Spleen (tissue), 11 donors: Measurements from ENCODE around the gene LCN2. TPM values are rescaled to one million over a fixed set of nuclear protein-coding genes. Genes with fewer than 3 reads are reported as not detected.

Experiments
- DNase-seq: peaks from one replicate; pipeline ENCODE4 v3.0.0-alpha.2; 2020
- H3K27ac ChIP-seq, 8 donors: fragments of 200-600 bp; sonication (generic) in 7 of 8; 1 replicate in 4 of 8; 2 replicates in 4 of 8; pipeline versions ENCODE4 v1.5.0 to v1.8.0; 2016 to 2021; ENCODE audit warnings: inconsistent platforms in 4 of 8, mild to moderate bottlenecking in 4 of 8, moderate library complexity in 1 of 8
- H3K27me3 ChIP-seq, 7 donors: fragments of 200-600 bp; sonication (generic) in 6 of 7; replicated peaks in 1 of 7; 1 replicate in 4 of 7; 2 replicates in 3 of 7; pipeline versions ENCODE4 v1.5.0 to v1.8.0; 2016 to 2021; ENCODE audit warnings: inconsistent platforms in 3 of 7, mild to moderate bottlenecking in 1 of 7
- H3K36me3 ChIP-seq, 6 donors: fragments of 200-600 bp; sonication (generic) in 5 of 6; 1 replicate in 4 of 6; 2 replicates in 2 of 6; pipeline versions ENCODE4 v1.5.0 to v1.8.0; 2016 to 2021; ENCODE audit warnings: inconsistent platforms in 2 of 6
- H3K4me1 ChIP-seq, 6 donors: fragments of 200-600 bp; sonication (generic) in 5 of 6; 1 replicate in 3 of 6; 2 replicates in 3 of 6; pipeline versions ENCODE4 v1.5.0 to v1.8.0; 2016 to 2021; ENCODE audit warnings: inconsistent platforms in 3 of 6
- H3K4me3 ChIP-seq, 8 donors: fragments of 200-600 bp; sonication (generic) in 7 of 8; 1 replicate in 4 of 8; 2 replicates in 4 of 8; pipeline versions ENCODE4 v1.5.0 to v1.8.0; 2016 to 2021; ENCODE audit warnings: inconsistent platforms in 4 of 8, mild to moderate bottlenecking in 4 of 8, moderate library complexity in 2 of 8
- H3K9me3 ChIP-seq, 8 donors: fragments of 200-600 bp; sonication (generic) in 7 of 8; 1 replicate in 4 of 8; 2 replicates in 4 of 8; pipeline versions ENCODE4 v1.5.0 to v1.8.0; 2016 to 2021; ENCODE audit warnings: inconsistent platforms in 4 of 8
- CTCF ChIP-seq, 11 experiments: fragments of 200-600 bp in 7 of 11; fragments of 450-650 bp in 4 of 11; sonication (generic) in 4 of 11; IDR thresholded peaks in 8 of 11; conservative IDR thresholded peaks in 3 of 11; 1 replicate in 7 of 11; 2 replicates in 4 of 11; pipeline versions ENCODE4 v1.4.0 to v1.8.0; 2016 to 2021; ENCODE audit warnings: antibody characterized with exemption in 11 of 11, inconsistent platforms in 4 of 11, mild to moderate bottlenecking in 1 of 11
- POLR2A ChIP-seq, 3 donors: fragments of 450-650 bp; IDR thresholded peaks; one replicate each; pipeline ENCODE4 v1.5.1; 2017; ENCODE audit warnings: antibody characterized with exemption in 3 of 3, mild to moderate bottlenecking in 1 of 3
- POLR2AphosphoS5 ChIP-seq, 3 donors: sonication (generic); formaldehyde crosslinking; IDR thresholded peaks; one replicate each; pipeline ENCODE4 v1.5.1; 2017; ENCODE audit warnings: antibody characterized with exemption in 3 of 3
- WGBS, 5 donors: extraction: QIAGEN DNeasy Blood & Tissue Kit in 3 of 5; methylation state at CpG; one replicate each; pipeline versions ENCODE4 v1.1.5 to v1.1.7; 2013 to 2018; 5-methylcytosine and 5-hydroxymethylcytosine counted together
- intact Hi-C: fragments of 100-400 bp; cut with DNase I; formaldehyde crosslinking; loops from one replicate; pipeline ENCODE4 v1.15.0; 2023; ENCODE audit warnings: low total_unique reads
- polyA plus RNA-seq, 3 donors: library from polyadenylated mRNA; stranded (reverse); fragments of 200-250 nt; gene quantifications; one replicate each; pipeline ENCODE4 v1.2.1, GENCODE V29; 2013
- total RNA-seq, 7 donors: library from RNA; depleted of rRNA in 3 of 7; stranded (reverse); fragments of >200 nt in 3 of 7; fragmentation: NEBNext Ultra II Directional in 4 of 7; extraction: Animal tissue kit (Norgen Biotek cat#: 25700) in 4 of 7; gene quantifications; one replicate each; pipeline versions ENCODE4 v1.1.0 to v1.2.1, GENCODE V29; 2016 to 2021
- donor health status: healthy with polysubstance abuse.
- donor health status: DM: no; HTN: no; CAD: no; lungs with moderate emphysema.
- donor health status: DM: no; HTN: no; CAD: no.
- donor health status: Bipolar disorder and iron deficiency.
- donor health status: healthy.
- donor health status: DM: no; HTN: no; CAD: no.
- donor health status: DM: yes; HTN: yes; CAD: no.

LCN2 gene
- total and polyA plus RNA-seq, 10 donors = 7.7 to 218 (median 15.4) TPM

- intact Hi-C loops = no loop called here
- Histone ChIP-seq H3K4me1 (peaks cover 0 to 7% (median 2%) of the 10 kb centered on the region in 6 donors), H3K4me3 (no peak overlapping the region), H3K36me3 (peaks cover 6 to 92% (median 77%) of the 10 kb centered on the region in 6 donors), H3K27me3 (no peaks in the 10 kb centered on the region), H3K9me3 (peaks cover 0 to 8% (median 0%) of the 10 kb centered on the region in 8 donors), H3K27ac (no peak overlapping the region)
- 85 to 98% (median 94%) methylated on average over 12 of the region's 12 CpGs for WGBS, 5 donors
- no peak for TF ChIP-seq POLR2AphosphoS5 (IDR thresholded peaks at IDR 0.05)
- TF ChIP-seq POLR2A (IDR thresholded peaks at IDR 0.05) = no peak
- TF ChIP-seq CTCF (IDR thresholded peaks at IDR 0.05 in 8 of 11, conservative IDR thresholded peaks at IDR 0.05 in 3 of 11) = no peak
- no peak for DNase-seq
These were observed 33.8 kb downstream of the LCN2 start for GRCh38 chr9:128182893-128183588.

GRCh38 chr9:128185979-128186965 is 37.0 kb downstream of the LCN2 start:
- Histone ChIP-seq H3K27ac (no peak overlapping the region), H3K27me3 (no peaks in the 10 kb centered on the region), H3K4me1 (peaks cover 11 to 35% (median 20%) of the 10 kb centered on the region in 6 donors), H3K9me3 (no peaks in the 10 kb centered on the region), H3K36me3 (peaks cover 0 to 83% (median 59%) of the 10 kb centered on the region in 6 donors), H3K4me3 (no peak overlapping the region)
- intact Hi-C loops = no loop called here
- 92 to 97% (median 96%) methylated on average over 11 of the region's 11 CpGs for whole genome bisulfite sequencing, 5 donors
- DNase-seq = no peak
- TF ChIP-seq POLR2A (IDR thresholded peaks at IDR 0.05) (no peak), CTCF (IDR thresholded peaks at IDR 0.05 in 8 of 11, conservative IDR thresholded peaks at IDR 0.05 in 3 of 11) (no peak), POLR2AphosphoS5 (IDR thresholded peaks at IDR 0.05) (no peak)

- H3K36me3 ChIP-seq = peaks cover 0 to 80% (median 56%) of the 10 kb centered on the region in 6 donors
- H3K27ac ChIP-seq = no peak overlapping the region
- TF ChIP-seq CTCF (IDR thresholded peaks at IDR 0.05 in 8 of 11, conservative IDR thresholded peaks at IDR 0.05 in 3 of 11) = no peak
- TF ChIP-seq POLR2A (IDR thresholded peaks at IDR 0.05) = no peak
- no peak for TF ChIP-seq POLR2AphosphoS5 (IDR thresholded peaks at IDR 0.05)
- WGBS, 5 donors = 70 to 87% (median 84%) methylated on average over 2 of the region's 2 CpGs
- H3K27me3 ChIP-seq = no peaks in the 10 kb centered on the region
- H3K4me3 ChIP-seq = no peak overlapping the region
- intact Hi-C loops = no loop called here
- no peak for DNase-seq
- no peaks in the 10 kb centered on the region for H3K9me3 ChIP-seq
- H3K4me1 ChIP-seq = peaks cover 14 to 44% (median 28%) of the 10 kb centered on the region in 6 donors
These were observed 38.1 kb downstream of the LCN2 start for GRCh38 chr9:128187361-128187760.
